ENCODE data around the gene STXBP2.

Gene STXBP2

DNA sequence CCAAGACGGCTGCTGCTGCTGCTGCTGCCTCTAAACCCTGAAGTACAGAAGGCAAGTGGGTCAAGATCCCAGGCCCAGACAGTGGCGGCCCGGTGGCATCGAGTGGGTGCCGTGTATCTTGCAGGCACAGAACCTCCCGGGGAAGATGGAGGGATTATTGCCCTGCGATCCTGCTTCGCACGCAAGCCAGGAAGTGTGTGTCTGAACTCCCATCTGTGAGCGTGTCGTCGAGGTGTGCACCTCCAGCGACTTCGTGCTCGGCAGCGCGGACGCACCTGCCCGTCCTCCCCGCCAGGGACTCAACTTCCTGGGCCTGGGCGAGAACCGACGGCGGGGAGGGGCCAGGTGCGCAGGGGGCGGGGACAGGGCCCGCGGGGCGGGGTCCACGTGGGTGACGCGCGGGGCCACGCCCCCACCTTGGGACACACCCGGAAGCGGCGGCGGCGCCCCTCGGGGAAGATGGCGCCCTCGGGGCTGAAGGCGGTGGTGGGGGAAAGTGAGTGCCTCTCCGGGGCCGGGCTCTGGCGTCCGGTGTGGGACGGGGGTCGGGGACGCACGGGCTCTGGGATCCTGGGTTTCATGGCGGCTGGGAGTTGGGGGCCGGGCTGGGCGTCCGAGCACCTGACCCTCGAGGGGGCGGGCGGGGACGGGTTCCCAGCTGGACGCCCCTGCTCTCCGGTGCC lies at the start of gene STXBP2:
Gene STXBP2, plus strand, starts transcription at position 420 of the 683 bp plus-strand sequence. Its CDS starts 40 bp downstream, at position 460.
- peak; percentile 87 for DNase-seq

DNA sequence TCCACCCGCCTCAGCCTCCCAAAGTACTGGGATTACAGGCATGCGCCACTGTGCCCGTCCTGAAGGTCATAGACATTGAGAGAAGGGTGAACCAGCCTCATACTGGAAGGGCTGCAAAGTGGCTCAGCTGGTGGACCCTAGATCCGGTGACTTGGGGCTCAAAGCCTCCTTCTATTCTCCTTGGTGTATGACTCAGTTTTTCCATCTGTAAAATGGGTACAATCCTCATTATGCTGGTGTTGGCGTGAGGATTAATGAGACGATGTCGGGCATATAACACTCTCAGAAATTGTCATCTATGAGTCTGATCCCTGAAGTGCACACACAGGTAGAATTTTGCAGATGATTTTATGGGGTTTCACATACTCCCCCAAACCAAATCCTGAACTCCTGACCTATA lies 47.1 kb upstream of the STXBP2 start:
- no peak for DNase-seq

DNA sequence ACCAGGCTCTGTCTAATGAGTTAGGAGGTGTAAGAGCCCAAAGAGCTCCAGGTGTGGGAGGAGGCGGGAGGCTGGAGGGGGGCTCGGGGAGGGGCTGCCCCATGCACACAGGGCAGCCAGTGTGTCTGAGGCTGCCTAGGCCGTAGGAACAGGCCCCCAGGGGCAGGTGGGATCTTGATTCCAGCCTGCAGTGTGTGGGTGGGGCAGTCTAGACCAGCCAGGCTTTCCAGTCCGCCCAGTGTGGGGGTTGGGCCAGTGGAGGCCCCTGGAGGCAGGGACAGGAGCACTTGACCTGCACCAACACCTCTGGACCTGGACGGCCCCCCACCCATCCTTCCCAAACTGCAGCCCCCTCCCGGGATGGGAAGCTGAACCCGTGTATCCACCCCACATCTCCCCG lies 46.7 kb upstream of the STXBP2 start:
- no peak for DNase-seq

DNA sequence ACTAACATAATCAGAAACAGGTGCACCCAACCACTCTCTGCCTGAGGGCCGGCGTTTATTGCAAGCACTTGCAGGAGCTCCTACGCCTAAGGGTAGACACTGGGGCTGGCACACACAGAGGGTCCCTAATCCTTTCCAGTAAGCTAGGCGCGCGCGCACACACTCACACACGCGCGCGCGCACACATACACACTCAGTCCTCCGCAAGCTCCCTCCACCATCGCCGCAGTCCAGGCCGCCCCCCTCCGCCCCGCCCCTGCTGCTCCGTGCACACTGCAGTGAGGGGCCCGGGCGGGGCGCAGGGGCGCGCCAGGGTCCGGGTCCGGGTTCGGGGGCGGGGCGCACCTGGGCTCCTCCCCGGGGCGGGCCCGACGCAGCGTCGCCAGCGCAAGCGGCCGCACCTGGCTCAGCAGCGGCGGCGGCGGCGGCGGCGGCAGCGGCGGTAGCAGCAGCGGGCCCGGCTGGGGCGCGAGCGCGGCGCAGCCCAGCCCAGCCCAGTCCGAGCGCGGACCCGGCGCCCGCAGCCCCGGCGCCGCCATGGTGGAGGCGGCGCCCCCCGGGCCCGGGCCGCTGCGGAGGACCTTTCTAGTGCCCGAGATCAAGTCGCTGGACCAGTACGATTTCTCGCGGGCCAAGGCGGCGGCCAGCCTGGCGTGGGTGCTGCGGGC lies 41.3 kb upstream of the STXBP2 start, which contains the start of gene CAMSAP3:
Gene CAMSAP3, plus strand, starts transcription at position 398 of the 668 bp plus-strand sequence. Its CDS starts 140 bp downstream, at position 538.
- peak; percentile 33 for DNase-seq

DNA sequence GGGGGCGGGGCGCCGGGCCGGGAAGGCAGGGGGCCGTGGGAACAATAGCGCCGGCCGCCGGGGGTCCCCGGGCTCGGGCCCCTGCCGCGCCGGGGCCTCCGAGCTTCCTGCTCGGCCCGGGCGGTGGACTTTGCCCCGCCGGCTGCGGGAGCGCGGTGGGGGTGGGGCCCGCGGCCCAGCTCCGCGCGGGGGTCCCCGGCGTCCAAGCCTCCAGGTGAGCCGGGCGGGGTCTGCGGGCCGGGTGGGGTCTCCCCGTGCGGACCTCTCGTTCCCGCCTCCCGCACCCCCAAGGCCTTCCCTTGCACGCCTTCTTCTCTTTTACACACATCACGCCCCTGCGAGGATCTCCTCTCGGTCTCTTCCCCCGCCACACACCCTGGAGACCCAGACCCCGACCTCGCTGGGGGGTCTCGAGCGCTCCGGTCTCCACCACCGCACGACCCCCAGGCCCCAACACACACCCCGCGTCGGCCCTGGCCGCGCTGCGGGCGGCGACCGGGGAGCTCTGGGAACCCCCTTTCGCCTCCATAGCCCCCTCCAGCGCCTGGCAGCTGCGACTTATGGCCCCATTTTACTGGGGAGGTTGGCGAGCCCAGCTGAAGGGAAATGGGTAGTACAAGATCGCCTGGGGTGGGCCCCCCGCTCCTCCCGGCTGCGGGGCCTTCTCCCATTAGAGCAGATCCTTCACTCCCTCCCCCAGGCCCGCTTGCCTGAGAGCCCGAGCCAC lies 40.5 kb upstream of the STXBP2 start:
- DNase-seq: no peak

DNA sequence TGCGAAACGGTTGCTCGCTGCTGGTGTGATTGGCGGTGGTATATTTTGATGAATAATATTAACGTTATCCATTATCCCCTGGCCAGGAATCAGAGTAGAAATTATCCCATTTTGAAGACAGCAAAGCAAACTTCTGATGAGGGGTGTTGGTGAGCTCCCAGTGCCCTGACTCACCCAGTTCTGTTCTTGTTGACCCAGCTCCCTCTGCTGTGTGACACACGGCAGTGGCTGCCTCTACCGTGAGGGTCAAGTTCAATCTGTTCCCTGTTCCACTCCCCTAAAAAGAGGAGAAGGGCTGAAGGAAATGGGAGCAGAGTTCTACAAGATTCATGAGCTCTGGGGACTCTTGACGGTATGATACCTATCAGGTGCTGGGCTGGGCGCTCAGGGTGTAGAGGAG lies 39.2 kb upstream of the STXBP2 start:
- DNase-seq: no peak

DNA sequence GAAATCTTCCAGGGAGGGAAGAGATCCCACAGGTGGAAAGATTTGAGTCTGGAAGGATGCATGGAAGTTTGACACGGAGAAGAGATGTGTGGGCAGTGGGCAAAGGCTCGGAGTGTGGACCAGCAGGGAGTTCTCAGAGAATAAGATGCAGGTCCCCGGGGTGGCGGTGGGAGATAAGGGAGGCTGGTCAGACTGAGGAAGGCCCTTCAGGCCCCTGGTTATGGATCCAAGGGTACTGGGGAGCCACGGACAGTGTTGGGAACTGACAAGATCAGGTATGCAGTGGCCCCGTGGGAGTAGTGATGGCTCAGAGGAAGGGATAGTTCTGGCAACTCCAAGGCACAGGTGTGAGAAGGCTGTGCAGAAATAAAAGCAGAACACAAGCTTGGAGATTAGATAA lies 38.7 kb upstream of the STXBP2 start:
- DNase-seq: no peak

DNA sequence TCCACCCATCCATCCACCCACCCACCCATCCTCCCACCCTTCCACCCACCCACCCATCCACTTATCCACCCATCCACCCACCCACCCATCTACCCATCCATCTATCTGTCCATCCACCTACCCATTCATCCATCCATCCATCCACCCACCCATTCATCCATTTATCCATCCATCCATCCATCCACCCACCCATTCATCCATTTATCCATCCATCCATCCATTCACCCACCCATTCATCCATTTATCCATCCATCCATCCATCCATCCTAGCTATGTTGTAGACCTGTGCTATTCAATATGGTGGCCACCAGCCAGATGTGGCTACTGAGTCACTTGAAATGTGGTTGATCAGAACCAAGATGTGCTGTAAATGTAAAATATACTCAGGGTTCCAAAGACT lies 36.2 kb upstream of the STXBP2 start:
- DNase-seq: no peak

DNA sequence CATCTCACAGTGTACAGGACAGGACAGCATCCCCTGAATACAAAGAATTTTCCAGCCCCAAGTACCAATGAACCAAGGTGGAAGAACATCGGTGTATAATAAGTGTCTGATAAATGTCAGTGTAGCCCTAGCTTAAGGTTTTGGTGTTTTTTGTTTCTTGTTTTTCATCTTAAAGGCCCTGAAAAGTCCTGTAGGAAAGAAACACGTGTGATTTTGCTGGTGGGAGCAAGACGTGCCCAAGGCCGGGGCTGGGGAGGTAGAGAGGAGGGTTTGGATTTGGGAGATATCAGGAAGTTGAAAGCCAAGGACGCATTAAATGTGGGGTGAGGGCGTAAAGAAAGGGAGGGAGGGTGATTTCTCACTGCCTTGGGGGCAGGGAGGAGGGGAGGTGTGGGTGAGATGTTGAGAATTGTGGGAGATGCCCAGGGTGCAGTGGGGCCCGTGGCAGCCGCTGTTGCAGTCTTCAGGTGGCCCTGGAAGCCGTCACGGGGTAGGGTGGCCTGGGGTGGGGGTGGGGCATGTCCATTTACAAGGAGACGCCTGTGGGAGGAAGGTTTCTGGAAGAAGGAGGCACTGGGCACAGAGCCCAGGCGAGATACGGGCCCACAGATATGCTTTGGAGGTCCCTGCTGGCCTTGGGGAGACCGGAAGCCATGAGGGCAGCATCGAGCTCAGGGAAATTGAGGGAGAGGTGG lies 34.5 kb upstream of the STXBP2 start:
- no peak for DNase-seq

DNA sequence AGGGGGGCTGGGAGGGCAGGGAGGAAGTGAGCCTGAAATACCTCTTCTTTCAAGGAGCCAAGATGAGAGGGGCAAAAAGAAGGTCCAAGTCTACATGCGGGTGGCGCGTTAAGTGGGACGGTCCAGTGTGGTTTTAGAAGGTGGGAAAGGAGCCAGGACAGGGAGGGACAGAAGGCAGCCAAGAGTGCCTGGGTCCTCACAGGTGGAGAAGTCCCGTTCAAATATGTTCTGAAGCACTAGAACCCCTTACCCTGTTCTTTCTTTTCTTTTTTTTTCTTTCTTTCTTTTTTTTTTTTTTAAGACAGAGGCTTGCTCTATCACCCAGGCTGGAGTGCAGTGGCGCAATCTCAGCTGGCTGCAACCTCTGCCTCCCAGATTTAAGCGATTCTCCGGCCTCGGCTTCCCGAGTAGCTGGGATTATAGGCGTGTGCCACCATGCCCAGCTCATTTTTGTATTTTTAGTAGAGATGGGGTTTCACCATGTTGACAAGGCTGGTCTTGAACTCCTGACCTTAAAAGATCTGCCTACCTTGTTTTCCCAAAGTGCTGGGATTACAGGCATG lies 33.9 kb upstream of the STXBP2 start:
- DNase-seq: no peak

DNA sequence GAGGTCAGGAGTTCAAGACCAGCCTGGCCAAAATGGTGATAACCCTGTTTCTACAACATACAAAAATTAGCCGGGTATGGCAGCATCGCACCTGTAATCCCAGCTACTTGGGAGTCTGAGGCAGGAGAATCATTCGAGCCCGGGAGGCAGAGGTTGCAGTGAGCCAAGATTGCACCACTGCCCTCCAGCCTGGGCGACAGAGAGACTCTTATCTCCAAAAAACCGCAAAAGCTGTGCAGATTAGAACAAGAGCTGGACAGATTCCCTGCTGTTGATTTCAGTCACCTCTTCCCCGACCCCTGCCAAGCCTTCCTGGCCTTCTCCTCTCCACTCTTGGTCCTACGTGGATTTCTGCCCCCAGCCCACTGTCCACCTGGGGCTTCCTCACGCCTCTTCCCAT lies 33.0 kb upstream of the STXBP2 start:
- peak; percentile 41 for DNase-seq

DNA sequence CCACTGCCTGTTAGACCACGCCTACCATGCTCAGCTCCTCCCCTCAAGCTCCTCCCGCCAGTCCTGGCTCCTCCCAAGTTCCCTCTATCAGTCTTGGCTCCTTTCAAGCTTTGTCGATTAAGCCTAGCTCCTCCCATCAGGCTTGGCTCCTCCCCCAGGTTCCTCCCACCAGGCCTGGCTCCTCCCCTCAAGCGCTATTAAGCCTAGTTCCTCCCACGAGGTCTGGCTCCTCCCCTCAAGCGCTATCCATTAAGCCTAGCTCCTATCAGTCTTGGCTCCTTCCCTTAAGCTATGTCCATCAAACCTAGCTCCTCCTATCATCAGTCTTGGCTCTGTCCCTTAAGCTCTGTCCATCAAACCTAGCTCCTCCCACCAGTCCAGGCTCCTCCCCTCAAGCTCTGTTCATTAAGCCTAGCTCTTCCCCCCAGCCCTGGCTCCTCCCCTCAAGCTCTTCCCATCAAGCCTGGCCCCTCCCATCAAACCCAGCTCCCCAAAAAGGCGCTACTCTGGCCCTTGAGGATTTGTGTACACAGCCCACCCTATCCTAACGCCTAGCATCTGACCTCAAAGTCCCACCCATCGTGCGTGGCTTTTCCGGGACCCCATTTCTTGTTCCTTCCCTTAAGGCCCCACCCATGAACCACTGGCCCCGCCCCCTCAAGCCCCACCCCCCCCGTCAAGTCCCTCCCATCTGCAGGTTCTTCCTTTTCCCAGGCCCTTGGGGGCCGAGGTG lies 31.3 kb upstream of the STXBP2 start:
- peak; percentile 84 for DNase-seq

DNA sequence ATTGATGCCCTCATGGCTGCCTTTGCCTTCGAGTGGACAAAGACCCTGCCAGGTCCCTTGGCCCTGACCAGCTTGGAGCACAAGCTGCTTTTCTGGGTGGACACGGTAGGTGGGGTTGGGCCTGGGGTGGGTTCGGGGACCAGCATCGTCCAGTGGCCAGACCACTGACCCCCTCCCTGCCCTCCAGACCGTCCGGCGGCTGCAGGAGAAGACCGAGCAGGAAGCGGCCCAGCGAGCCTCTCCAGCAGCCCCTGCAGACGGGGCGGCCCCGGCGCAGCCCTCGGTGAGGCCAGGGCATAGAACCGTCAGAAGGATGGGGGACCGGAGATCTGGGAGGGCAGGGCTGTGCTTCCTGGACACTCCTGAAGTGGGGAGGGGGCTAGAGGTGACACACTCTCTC lies 30.6 kb upstream of the STXBP2 start:
- no peak for DNase-seq

DNA sequence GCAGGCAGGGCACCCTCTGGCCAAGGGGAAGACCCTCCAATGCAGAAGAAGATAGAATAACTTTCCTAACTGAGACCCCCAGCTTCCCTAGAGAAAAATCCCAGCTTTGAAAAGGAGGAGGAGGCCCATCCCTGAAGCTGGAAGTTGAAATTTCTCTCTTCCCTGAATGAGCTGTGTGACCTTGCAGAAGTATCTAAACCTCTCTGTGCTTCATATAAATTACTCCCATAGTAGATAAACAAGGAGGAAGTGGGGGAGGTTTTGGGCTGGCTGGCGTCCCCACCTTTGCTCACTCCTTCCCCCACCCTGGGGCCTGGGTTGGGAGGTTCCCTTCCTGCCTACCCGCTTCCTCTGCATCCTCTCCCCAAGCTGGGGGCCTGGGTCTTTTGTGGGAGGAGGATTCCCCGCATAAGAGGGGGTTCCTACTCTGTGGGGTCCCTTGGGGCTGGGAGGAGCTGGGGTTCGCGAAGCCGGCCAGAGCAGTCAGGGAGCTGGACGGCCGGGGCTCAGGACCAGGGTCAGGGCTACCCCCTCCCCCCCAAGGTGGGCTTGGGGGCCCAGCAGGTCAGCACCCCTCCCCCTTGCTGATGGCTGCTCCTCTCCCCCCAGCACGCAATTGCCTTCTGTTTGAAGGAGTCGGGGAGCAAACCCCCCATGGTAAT lies 29.6 kb upstream of the STXBP2 start:
- no peak for DNase-seq

DNA sequence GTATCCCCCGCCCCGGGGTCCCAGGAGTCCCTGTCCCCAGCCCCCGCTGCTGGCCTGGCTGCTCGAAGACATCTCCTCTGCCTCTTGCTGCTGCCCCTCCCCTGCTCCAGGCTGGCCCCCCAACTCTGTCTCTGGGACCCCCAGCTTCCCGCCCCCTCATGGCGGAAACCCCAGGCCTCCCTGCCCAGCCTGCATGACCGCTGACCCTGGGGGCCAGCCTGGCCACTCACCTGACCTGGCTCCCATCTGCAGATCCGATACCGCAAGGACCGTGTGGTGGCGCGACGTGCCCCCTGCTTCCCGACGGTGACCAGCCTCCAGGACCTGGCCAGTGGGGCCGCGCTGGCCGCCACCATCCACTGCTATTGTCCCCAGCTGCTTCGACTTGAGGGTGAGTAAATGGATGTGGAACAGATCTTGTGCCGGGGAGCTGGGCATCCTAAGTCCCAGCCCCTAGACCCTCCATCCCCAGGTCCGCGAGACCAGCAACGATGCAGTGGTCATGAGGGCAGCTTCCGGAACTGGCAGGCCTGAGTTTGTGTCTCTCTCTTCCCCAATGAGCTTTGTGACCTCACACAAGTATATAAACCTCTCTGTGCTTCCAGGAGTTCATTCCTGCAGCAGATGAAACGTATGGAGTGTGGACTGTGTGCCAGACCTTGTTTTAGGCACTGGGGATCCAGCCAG lies 28.9 kb upstream of the STXBP2 start:
- DNase-seq: no peak

DNA sequence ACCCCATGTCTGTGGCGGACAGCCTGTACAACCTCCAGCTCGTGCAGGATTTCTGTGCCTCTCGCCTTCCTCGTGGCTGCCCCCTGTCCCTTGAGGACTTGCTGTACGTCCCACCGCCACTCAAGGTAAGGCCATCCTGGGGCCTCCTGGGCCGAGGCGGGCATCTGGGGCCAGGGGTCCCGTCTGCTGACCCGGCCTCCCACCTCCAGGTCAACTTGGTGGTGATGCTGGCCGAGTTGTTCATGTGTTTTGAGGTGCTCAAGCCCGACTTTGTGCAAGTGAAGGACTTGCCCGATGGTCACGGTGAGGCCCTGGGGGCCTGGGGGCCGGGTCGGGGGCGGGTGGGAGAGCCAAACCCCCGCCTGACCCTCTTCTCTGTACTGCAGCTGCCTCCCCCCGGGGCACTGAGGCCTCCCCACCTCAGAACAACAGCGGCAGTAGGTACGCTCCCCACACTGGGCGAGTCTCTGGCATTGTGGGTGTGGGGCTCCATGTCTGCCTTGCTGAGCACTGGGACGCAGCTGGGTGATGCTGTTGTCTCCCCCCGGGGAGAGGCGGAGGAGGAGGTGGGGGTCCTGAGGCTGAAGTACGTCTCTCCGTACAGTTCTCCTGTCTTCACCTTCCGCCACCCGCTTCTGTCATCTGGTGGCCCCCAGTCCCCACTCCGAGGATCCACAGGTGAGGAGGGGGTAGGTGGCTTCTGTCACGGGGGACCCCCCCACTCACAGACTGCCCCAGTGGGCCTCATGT lies 26.2 kb upstream of the STXBP2 start:
- DNase-seq: no peak

DNA sequence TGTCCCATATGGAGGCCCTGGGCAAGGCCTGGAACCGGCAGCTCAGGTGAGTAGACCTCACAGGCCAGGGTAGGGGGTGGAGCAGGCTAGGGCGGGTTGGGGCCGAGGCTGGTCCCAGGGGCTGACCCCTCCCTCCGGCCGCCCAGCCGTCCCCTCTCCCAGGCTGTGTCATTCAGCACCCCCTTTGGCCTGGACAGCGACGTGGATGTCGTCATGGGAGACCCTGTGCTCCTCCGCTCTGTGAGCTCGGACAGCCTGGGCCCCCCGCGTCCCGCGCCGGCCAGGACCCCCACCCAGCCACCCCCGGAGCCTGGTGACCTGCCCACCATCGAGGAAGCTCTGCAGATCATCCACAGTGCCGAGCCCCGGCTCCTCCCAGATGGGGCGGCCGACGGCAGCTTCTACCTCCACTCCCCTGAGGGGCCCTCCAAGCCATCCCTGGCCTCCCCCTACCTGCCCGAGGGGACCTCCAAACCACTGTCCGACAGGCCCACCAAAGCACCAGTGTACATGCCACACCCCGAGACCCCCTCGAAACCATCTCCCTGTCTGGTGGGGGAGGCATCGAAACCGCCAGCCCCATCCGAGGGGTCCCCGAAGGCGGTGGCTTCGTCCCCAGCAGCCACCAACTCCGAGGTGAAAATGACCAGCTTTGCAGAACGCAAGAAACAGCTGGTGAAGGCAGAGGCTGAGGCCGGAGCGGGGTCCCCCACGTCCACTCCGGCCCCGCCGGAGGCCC lies 25.2 kb upstream of the STXBP2 start:
- no peak for DNase-seq

DNA sequence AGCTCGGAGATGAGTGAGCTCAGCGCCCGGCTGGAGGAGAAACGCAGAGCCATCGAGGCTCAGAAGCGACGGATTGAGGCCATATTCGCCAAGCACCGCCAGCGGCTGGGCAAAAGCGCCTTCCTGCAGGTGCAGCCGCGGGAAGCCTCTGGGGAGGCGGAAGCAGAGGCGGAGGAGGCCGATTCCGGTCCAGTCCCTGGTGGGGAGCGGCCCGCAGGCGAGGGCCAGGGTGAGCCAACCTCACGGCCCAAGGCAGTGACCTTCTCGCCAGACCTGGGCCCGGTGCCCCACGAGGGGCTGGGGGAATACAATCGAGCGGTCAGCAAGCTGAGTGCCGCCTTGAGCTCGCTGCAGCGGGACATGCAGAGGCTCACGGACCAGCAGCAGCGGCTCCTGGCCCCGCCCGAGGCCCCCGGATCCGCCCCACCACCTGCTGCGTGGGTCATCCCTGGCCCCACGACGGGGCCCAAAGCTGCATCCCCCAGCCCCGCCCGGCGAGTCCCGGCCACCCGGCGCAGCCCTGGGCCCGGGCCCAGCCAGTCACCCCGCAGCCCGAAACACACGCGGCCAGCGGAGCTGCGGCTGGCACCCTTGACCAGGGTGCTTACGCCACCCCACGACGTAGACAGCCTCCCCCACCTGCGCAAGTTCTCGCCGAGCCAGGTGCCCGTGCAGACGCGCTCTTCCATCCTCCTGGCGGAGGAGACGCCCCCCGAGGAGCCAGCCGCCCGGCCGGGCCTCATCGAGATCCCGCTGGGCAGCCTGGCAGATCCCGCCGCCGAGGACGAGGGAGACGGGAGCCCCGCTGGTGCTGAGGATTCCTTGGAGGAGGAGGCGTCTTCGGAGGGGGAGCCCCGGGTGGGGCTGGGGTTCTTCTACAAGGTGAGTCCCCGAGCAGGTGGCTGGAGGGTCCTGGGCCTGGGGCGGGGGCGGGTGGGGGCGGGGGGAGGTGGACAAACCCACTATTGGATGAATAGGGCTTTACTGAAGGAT lies 24.3 kb upstream of the STXBP2 start:
- DNase-seq: no peak

All from hematopoietic multipotent progenitor cell treated with erythropoietin and hydrocortisone succinate and interleukin-3 and kit ligand, for 6 days (in vitro differentiated cells).